Subcutaneous abdominal adipose tissue (tissue), 5 donors: ENCODE measurements around the gene CD300LB.
"Not testable (repeated sequence)": the region's sequence is repeated elsewhere in the genome, so short reads cannot be mapped to it uniquely, and the experiment has no call there.

ENCODE experiments used
- H3K27ac ChIP-seq: one replicate; pipeline ENCODE4 v1.7.0; 2013; ENCODE audit warnings: low read depth, mild to moderate bottlenecking, inconsistent platforms, low read length, moderate library complexity
- H3K27me3 ChIP-seq, 5 donors: one replicate each; pipeline ENCODE4 v1.7.0; 2013; ENCODE audit warnings: low read length in 5 of 5, inconsistent platforms in 1 of 5; ENCODE audit not compliant: control insufficient read depth in 5 of 5, insufficient read depth in 4 of 5
- H3K36me3 ChIP-seq, 5 donors: one replicate each; pipeline ENCODE4 v1.7.0; 2013; ENCODE audit warnings: low read length in 5 of 5; ENCODE audit not compliant: control insufficient read depth in 5 of 5, insufficient read depth in 5 of 5
- H3K4me1 ChIP-seq, 5 donors: one replicate each; pipeline ENCODE4 v1.7.0; 2013; ENCODE audit warnings: low read length in 5 of 5, mild to moderate bottlenecking in 3 of 5, moderate library complexity in 1 of 5; ENCODE audit not compliant: control insufficient read depth in 5 of 5, insufficient read depth in 5 of 5
- H3K4me3 ChIP-seq, 5 donors: one replicate each; pipeline ENCODE4 v1.7.0; 2013; ENCODE audit warnings: low read length in 5 of 5, low read depth in 1 of 5
- H3K9ac ChIP-seq, 5 donors: one replicate each; pipeline ENCODE4 v1.7.0; 2013; ENCODE audit warnings: low read length in 5 of 5, mild to moderate bottlenecking in 4 of 5, moderate library complexity in 3 of 5
- H3K9me3 ChIP-seq, 5 donors: one replicate each; pipeline ENCODE4 v1.7.0; 2013; ENCODE audit warnings: low read length in 5 of 5; ENCODE audit not compliant: control insufficient read depth in 5 of 5
- donor health status: healthy.
- donor health status: healthy.
- donor health status: healthy.
- donor health status: healthy.
- donor health status: healthy.

CD300LB gene

DNA sequence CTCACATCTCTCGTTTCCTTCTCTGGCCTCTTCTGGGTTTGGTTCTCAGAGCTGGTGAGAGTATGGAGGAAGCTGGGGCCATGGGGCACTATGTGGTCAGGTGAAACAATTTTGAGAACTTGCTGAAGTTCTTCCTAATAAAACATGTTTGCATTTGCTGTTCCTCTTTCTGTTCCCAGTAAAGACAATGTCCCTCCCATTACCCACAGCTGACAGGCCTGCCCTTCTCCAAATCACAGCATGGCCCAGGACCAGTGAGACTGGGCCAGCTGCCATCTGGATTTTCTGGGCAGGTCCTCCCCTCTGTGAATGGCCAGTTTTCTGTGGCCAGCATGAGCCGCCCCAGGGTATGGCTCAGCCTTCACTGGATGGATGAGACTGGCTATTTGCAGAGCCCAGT, 36.1 kb upstream of the CD300LB start, which contains the start of gene CD300H:
Gene CD300H (minus strand): TSS at position 113 of the 400 bp plus-strand sequence.
- H3K36me3 ChIP-seq = no peaks in the 10 kb centered on the region
- peaks cover 0 to 5% (median 0%) of the 10 kb centered on the region in 5 donors for H3K9me3 ChIP-seq
- peaks cover 0 to 21% (median 15%) of the 10 kb centered on the region in 5 donors for H3K27me3 ChIP-seq
- H3K27ac ChIP-seq = no peak within 1 kb of the TSS
- H3K4me1 ChIP-seq = peaks cover 0 to 14% (median 3%) of the 10 kb centered on the region in 5 donors
- H3K9ac ChIP-seq = no peak within 1 kb of the TSS
- H3K4me3 ChIP-seq = no peak within 1 kb of the TSS

DNA sequence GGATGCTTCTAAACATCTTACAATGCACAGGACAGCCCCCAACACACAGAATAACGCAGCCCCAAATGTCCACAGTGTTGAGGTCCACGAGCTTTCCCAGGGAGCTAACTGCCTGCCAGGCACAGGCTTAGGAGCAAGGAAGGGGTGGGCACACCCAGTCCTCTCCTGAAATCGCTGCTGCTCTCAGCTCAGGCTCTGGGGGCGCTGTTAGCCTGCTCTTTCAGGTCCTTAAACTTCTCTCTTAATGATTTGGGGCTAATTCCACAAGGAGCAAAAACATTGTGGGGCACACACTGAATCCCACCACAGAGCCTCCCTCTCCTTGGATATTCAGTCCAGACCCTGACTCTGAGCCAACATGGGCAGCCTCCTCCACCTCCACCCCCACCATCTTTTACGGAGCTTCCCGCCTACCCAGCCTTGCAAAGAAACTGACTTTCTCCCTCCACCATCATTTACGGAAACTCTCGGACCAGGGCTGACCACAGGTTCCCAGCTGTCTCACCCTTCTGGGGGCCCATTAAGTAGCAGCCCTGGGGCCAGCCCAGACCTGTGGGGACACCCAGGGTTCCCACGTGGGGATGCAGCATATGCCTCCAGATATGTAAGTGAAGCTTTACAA, 35.0 kb upstream of the CD300LB start:
- no peak overlapping the region for H3K4me3 ChIP-seq
- H3K27ac ChIP-seq = no peak overlapping the region
- peaks cover 0 to 24% (median 17%) of the 10 kb centered on the region in 5 donors for H3K27me3 ChIP-seq

DNA sequence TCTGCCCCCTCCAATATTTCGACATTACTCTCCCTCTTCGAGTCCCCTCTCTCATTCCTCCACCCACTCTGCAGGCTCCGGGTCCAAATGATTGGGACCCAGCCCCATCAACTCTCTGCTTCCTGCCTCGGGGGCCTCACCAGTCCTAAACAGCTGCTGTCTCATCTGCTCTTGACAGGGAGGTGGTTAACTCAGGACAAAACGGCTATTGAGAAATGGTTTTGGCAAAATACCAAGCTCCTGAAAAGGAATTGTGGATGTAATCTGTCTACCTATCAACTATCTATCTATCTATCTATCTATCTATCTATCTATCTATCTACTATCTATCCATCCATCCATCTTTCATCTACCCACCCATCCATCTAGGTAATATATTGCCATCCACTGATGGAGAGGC, 33.9 kb upstream of the CD300LB start:
- H3K9me3 ChIP-seq = no peaks in the 10 kb centered on the region
- H3K27ac ChIP-seq = no peak overlapping the region
- no peaks in the 10 kb centered on the region for H3K36me3 ChIP-seq
- H3K4me3 ChIP-seq = no peak overlapping the region
- H3K4me1 ChIP-seq = peaks cover 0 to 14% (median 2%) of the 10 kb centered on the region in 5 donors
- H3K27me3 ChIP-seq = peaks cover 0 to 24% (median 18%) of the 10 kb centered on the region in 5 donors
- no peak overlapping the region for H3K9ac ChIP-seq

More for the DNA sequence above, 35.0 kb upstream of the CD300LB start:
- H3K9ac ChIP-seq = no peak overlapping the region
- H3K36me3 ChIP-seq = no peaks in the 10 kb centered on the region
- peaks cover 0 to 14% (median 3%) of the 10 kb centered on the region in 5 donors for H3K4me1 ChIP-seq
- H3K9me3 ChIP-seq = no peaks in the 10 kb centered on the region

DNA sequence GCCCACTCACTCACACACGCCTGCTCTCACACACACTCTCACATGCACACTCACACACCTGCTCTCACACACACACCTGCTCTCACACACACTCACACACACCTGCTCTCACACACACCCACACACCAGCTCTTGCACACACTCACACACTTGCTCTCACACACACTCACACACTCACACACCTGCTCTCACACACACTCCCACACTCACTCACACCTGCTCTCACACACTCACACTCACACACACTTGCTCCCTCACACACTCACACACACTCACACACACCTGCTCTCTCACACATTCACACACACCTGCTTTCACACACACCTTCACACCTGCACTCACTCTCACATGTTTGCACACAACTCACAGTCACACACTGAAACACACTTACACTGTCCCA, 32.1 kb upstream of the CD300LB start:
- Histone ChIP-seq H3K27me3 (peaks cover 0 to 21% (median 12%) of the 10 kb centered on the region in 5 donors), H3K9me3 (no peaks in the 10 kb centered on the region), H3K27ac (no peak overlapping the region), H3K4me1 (peaks cover 0 to 7% (median 0%) of the 10 kb centered on the region in 5 donors), H3K36me3 (no peaks in the 10 kb centered on the region), H3K9ac (no peak overlapping the region), H3K4me3 (no peak overlapping the region)

DNA sequence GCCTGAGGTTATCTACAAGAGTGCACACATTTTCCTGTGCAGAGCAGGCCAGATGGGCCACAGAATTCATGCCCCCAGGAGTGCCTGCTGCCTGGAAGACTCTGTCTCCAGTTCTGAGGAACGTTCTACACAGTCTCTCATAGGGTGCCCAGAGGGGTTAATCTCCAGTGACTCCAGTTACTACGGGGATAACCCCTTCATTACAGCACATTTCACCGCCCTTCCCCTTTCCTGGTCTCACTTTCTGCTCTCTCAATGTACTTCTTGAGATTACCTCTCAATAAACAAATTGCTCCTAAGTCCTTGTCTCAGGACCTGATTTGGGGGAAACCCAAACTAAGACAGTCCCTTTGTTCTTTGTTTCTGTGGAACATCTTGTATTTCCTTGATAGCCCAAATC, 30.3 kb upstream of the CD300LB start:
- no peak overlapping the region for H3K4me3 ChIP-seq
- H3K4me1 ChIP-seq = no peaks in the 10 kb centered on the region
- H3K36me3 ChIP-seq = no peaks in the 10 kb centered on the region
- no peak overlapping the region for H3K27ac ChIP-seq
- H3K9ac ChIP-seq = no peak overlapping the region
- peaks cover 0 to 21% (median 12%) of the 10 kb centered on the region in 5 donors for H3K27me3 ChIP-seq
- H3K9me3 ChIP-seq = no peaks in the 10 kb centered on the region

DNA sequence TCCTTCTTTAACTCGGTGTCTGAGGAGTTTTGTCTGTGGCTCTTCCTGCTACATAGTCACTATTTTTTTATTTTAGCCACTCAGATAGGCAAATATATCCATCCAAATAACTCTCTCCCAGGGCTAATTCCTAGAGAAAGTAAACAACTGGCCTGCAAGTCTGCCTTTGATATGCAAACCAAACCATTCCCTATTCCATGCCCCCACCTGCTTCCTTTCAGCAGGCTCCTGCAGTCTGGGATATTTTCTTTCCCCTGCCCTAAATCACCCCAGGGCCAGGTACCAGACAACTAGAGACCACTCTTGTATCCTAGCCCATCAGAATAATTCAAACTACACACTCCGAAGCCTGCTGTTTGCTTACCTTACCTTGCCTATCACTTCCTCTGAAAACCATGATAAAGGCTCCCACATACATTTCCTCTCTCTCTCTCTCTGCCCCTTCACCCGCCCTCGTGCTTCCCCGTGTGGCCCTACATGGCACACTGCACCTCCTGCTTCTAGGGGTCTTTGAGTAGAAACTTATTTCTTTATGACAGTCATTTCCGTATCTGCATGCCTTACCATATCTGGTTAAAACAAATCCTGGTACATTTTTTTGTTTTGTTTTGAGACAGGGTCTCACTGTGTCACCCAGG, 27.7 kb upstream of the CD300LB start:
- no peak overlapping the region for H3K9ac ChIP-seq
- no peak overlapping the region for H3K27ac ChIP-seq
- H3K9me3 ChIP-seq = no peaks in the 10 kb centered on the region
- no peak overlapping the region for H3K4me3 ChIP-seq
- peaks cover 0 to 5% (median 0%) of the 10 kb centered on the region in 5 donors for H3K4me1 ChIP-seq
- H3K36me3 ChIP-seq = no peaks in the 10 kb centered on the region
- peaks cover 0 to 12% (median 6%) of the 10 kb centered on the region in 5 donors for H3K27me3 ChIP-seq

DNA sequence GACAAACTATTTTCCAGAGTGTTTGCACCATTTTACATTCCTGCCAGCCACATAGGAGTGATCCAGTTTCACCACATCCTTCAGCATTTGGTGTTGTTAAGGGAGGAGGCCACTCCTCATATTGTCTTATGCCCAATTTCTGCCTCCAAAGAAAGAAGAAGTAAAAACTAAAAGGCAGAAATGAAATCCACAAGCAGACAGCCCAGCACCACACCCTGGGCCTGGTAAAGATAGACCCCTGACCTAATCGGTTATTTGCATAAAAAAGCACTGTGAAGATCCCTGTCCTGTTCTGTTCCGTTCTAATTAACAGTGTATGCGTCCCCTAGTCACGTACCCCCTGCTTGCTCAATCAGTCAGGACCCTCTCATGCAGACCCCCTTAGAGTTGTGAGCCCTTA, 27.1 kb upstream of the CD300LB start:
- not testable (repeated sequence) for H3K4me1 ChIP-seq, H3K9ac ChIP-seq, H3K36me3 ChIP-seq, H3K27ac ChIP-seq, H3K4me3 ChIP-seq, H3K9me3 ChIP-seq
- H3K27me3 ChIP-seq = peaks cover 0 to 10% (median 6%) of the 10 kb centered on the region in 5 donors

DNA sequence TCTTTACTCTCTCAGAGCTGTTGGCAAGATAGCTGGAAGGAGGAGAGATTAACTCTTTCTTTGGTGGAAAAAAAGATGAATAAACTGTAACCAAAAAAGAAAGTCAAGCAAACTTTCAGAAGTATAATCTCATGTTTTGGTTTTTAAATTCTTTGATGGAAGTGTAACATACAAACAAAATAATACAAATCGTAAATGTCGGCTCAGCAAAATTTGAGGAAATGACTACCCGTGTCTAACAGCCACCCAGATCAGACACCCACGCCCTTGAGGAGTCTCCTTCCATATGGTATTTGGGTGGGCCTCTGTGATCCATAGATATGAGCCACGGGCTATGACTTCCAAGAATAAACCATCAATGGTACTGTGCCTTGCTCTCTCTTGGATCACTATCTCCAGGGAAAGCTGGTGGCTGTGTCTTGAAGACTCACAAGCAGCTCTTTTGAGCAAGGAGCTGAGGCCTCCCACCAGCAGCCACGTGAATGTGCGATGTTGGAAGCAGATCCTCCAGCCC, 24.2 kb upstream of the CD300LB start:
- peaks cover 0 to 5% (median 0%) of the 10 kb centered on the region in 5 donors for H3K4me1 ChIP-seq
- H3K9me3 ChIP-seq = no peaks in the 10 kb centered on the region
- no peaks in the 10 kb centered on the region for H3K36me3 ChIP-seq
- peaks cover 4 to 7% (median 5%) of the 10 kb centered on the region in 5 donors for H3K27me3 ChIP-seq
- no peak overlapping the region for H3K27ac ChIP-seq
- no peak overlapping the region for H3K4me3 ChIP-seq
- no peak overlapping the region for H3K9ac ChIP-seq

DNA sequence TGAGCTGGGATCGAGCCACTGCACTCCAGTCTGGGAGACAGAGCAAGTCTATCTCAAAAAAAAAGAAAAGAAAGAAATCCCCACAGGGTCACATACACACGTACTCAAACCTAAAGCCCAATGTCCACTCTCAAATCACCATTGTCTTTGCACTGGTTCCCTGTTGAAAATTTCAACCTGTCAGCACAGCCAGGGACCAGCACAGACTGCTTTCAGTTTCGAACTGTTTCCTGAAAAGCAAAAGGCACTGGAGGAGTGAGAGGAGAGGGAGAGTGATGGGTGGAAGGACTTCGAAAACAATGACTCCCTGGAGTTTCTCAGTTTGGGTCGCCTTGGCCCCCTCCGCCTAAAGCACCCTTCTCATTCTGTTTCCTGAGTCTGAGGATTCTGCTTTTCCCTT, 23.6 kb upstream of the CD300LB start:
- H3K4me3 ChIP-seq = no peak overlapping the region
- no peaks in the 10 kb centered on the region for H3K36me3 ChIP-seq
- no peaks in the 10 kb centered on the region for H3K9me3 ChIP-seq
- no peak overlapping the region for H3K9ac ChIP-seq
- H3K27me3 ChIP-seq = peaks cover 4 to 12% (median 9%) of the 10 kb centered on the region in 5 donors
- peaks cover 0 to 5% (median 0%) of the 10 kb centered on the region in 5 donors for H3K4me1 ChIP-seq
- no peak overlapping the region for H3K27ac ChIP-seq

DNA sequence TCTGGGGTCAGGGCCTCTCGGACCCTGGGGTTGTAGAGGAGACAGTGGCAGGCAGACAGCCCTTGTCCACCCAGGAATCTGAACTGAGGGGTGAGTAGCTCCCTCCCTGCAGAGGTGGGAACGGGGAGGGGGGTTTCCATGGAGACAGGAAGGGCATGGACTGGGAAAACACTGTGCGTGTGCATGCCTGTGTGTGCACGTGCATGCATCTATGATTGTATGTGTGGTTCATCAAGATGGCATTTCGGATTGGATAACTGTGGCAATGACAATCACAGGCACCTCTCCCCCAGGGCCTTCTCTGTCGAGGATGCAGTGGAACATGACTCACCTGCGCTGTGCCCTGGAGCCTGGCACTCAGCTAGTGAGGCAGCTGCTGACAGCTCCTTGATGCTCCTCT, 20.8 kb upstream of the CD300LB start:
- H3K4me3 ChIP-seq = no peak overlapping the region

More for the DNA sequence above, 20.8 kb upstream of the CD300LB start:
- H3K4me1 ChIP-seq = peaks cover 0 to 5% (median 0%) of the 10 kb centered on the region in 5 donors
- no peaks in the 10 kb centered on the region for H3K36me3 ChIP-seq
- no peak overlapping the region for H3K9ac ChIP-seq
- H3K27me3 ChIP-seq = peaks cover 10 to 23% (median 18%) of the 10 kb centered on the region in 5 donors
- no peak overlapping the region for H3K27ac ChIP-seq
- no peaks in the 10 kb centered on the region for H3K9me3 ChIP-seq
